CD4-positive, alpha-beta T cell treated with Interferon gamma for 1 hour (primary cell): ENCODE measurements around the gene KCNAB2.
"Not testable (repeated sequence)": the region's sequence is repeated elsewhere in the genome, so short reads cannot be mapped to it uniquely, and the experiment has no call there.

ENCODE experiments used
- DNase-seq: peaks from one replicate; pipeline ENCODE4 v3.0.0-alpha.2; 2020

The KCNAB2 gene

GRCh38 chr1:6011161-6011945, 34.3 kb upstream of the KCNAB2 start:
- no peak for DNase-seq

GRCh38 chr1:6011946-6012258, 33.8 kb upstream of the KCNAB2 start:
- no peak for DNase-seq

GRCh38 chr1:6012529-6013318, 33.0 kb upstream of the KCNAB2 start:
- DNase-seq: no peak

- no peak for DNase-seq
Measured at GRCh38 chr1:6013491-6013890, 32.2 kb upstream of the KCNAB2 start.

- no peak for DNase-seq
Measured at GRCh38 chr1:6014130-6014999, 31.3 kb upstream of the KCNAB2 start.

GRCh38 chr1:6016191-6016865, 29.4 kb upstream of the KCNAB2 start:
- DNase-seq: no peak

GRCh38 chr1:6017654-6018053, 28.0 kb upstream of the KCNAB2 start:
- DNase-seq: not testable (repeated sequence)

- DNase-seq: no peak
Measured at GRCh38 chr1:6019166-6019845, 26.4 kb upstream of the KCNAB2 start.

GRCh38 chr1:6022193-6022592, 23.5 kb upstream of the KCNAB2 start:
- DNase-seq: no peak

- DNase-seq: no peak
Measured at GRCh38 chr1:6023346-6023745, 22.3 kb upstream of the KCNAB2 start.

- DNase-seq: no peak
Measured at GRCh38 chr1:6024376-6024775, 21.3 kb upstream of the KCNAB2 start.

- no peak for DNase-seq
Measured at GRCh38 chr1:6025269-6026094, 20.2 kb upstream of the KCNAB2 start.

- peak; percentile 91 for DNase-seq
Measured at GRCh38 chr1:6026095-6026809, 19.4 kb upstream of the KCNAB2 start.

GRCh38 chr1:6027591-6027990, 18.1 kb upstream of the KCNAB2 start:
- DNase-seq: no peak

GRCh38 chr1:6028042-6028850, 17.4 kb upstream of the KCNAB2 start:
- DNase-seq: peak; percentile 72

GRCh38 chr1:6029351-6029750, 16.3 kb upstream of the KCNAB2 start:
- no peak for DNase-seq

- no peak for DNase-seq
Measured at GRCh38 chr1:6030132-6030531, 15.6 kb upstream of the KCNAB2 start.

GRCh38 chr1:6030547-6031261, 15.0 kb upstream of the KCNAB2 start:
- no peak for DNase-seq

- DNase-seq: no peak
Measured at GRCh38 chr1:6033124-6033523, 12.6 kb upstream of the KCNAB2 start.
